Calu3 (cell line): ENCODE results near the gene ERC2. TPM values are rescaled to one million over a fixed set of nuclear protein-coding genes. Genes with fewer than 3 reads are reported as not detected.

Experiments
- BruUV-seq: library from RNA; stranded (reverse); fragments of 400-500 nt; replicated peaks from 2 replicates; lab custom pipeline; 2021; lab: Mats Ljungman, UMichigan
- CTCF ChIA-PET: fragments of 300-600 bp; sonication (Branson Sonifier 250); formaldehyde crosslinking; loops from one replicate; lab custom pipeline; 2022; ENCODE audit warnings: antibody characterized with exemption; lab: Charles Lee
- DNase-seq: peaks from one replicate; pipeline ENCODE4 v3.0.0; 2022
- H3K27ac Mint-ChIP-seq: one replicate; pipeline ENCODE4 v1.8.0; 2022; ENCODE audit warnings: mixed read lengths; ENCODE audit not compliant: unreplicated experiment
- H3K27me3 Mint-ChIP-seq: one replicate; pipeline ENCODE4 v1.8.0; 2022; ENCODE audit warnings: mixed read lengths; ENCODE audit not compliant: unreplicated experiment
- H3K36me3 Mint-ChIP-seq: one replicate; pipeline ENCODE4 v1.8.0; 2022; ENCODE audit warnings: mild to moderate bottlenecking, moderate library complexity, mixed read lengths; ENCODE audit not compliant: insufficient read depth, unreplicated experiment
- H3K4me1 Mint-ChIP-seq: one replicate; pipeline ENCODE4 v1.8.0; 2022; ENCODE audit warnings: mild to moderate bottlenecking, low read depth, mixed read lengths; ENCODE audit not compliant: unreplicated experiment
- H3K4me3 Mint-ChIP-seq: one replicate; pipeline ENCODE4 v1.8.0; 2022; ENCODE audit warnings: mild to moderate bottlenecking, low read depth, moderate library complexity, mixed read lengths; ENCODE audit not compliant: unreplicated experiment
- H3K9me3 Mint-ChIP-seq: one replicate; pipeline ENCODE4 v1.8.0; 2022; ENCODE audit warnings: low read depth, mixed read lengths; ENCODE audit not compliant: unreplicated experiment
- intact Hi-C: fragments of 100-400 bp; cut with micrococcal nuclease; formaldehyde crosslinking; loops from one replicate; pipeline ENCODE4 v1.10.0; 2022; ENCODE audit not compliant: unreplicated experiment
- total RNA-seq: library from RNA; stranded (reverse); gene quantifications from 2 replicates; pipeline ENCODE4 v1.2.3, GENCODE V29; 2022
- TF ChIP-seq, protein P1 (sequence below): fragments of 200-600 bp; IDR thresholded peaks from one replicate; pipeline ENCODE4 v1.8.0; 2022; ENCODE audit warnings: antibody characterized with exemption; ENCODE audit not compliant: unreplicated experiment

The ERC2 gene
- total RNA-seq, 1 experiment from 2014 or later = 0.73 TPM

DNA sequence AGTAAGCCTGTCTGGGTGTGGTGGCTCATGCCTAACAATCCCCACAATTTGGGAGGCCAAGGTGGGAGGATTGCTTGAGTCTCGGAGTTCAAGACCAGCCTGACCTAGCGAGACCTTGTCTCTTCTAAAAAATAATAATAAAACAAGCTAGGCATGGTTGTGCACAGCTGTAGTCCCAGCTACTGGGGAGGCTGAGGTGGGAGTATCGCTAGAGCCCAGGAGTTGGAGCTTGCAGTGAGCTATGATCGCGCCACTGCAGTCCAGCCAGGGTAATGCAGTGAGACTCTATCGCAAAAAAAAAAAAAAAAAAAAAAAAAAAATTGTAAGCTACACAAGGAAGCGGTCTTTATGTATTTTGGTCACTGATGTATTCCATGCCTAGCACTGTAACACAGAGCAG, 738.7 kb downstream of the ERC2 start:
- H3K27me3 Mint-ChIP-seq = no peaks in the 10 kb centered on the region
- no peak overlapping the region for H3K4me3 Mint-ChIP-seq
- CTCF ChIA-PET = interaction anchor here (0.8 kb wide), 1 partner anchor 8 kb away, joined by 3 read pairs; no protein-coding TSS in a partner anchor
- H3K4me1 Mint-ChIP-seq = no peaks in the 10 kb centered on the region
- peaks cover 19% of the 10 kb centered on the region for H3K9me3 Mint-ChIP-seq
- TF ChIP-seq, protein P1, sequence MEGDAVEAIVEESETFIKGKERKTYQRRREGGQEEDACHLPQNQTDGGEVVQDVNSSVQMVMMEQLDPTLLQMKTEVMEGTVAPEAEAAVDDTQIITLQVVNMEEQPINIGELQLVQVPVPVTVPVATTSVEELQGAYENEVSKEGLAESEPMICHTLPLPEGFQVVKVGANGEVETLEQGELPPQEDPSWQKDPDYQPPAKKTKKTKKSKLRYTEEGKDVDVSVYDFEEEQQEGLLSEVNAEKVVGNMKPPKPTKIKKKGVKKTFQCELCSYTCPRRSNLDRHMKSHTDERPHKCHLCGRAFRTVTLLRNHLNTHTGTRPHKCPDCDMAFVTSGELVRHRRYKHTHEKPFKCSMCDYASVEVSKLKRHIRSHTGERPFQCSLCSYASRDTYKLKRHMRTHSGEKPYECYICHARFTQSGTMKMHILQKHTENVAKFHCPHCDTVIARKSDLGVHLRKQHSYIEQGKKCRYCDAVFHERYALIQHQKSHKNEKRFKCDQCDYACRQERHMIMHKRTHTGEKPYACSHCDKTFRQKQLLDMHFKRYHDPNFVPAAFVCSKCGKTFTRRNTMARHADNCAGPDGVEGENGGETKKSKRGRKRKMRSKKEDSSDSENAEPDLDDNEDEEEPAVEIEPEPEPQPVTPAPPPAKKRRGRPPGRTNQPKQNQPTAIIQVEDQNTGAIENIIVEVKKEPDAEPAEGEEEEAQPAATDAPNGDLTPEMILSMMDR = no peak
- intact Hi-C loops = no loop called here
- no peak for DNase-seq
- BruUV-seq = no TSS peak
- no peak overlapping the region for H3K27ac Mint-ChIP-seq
- H3K36me3 Mint-ChIP-seq = no peaks in the 10 kb centered on the region

GRCh38 chr3:55728461-55729100, 739.7 kb downstream of the ERC2 start:
- Mint-ChIP-seq H3K4me1 (no peaks in the 10 kb centered on the region), H3K27ac (no peak overlapping the region), H3K27me3 (no peaks in the 10 kb centered on the region), H3K36me3 (no peaks in the 10 kb centered on the region), H3K4me3 (no peak overlapping the region), H3K9me3 (peaks cover 15% of the 10 kb centered on the region)
- intact Hi-C loops = no loop called here
- BruUV-seq = no TSS peak
- TF ChIP-seq, protein P1 = no peak
- DNase-seq = no peak
- CTCF ChIA-PET = no interaction called here

DNA sequence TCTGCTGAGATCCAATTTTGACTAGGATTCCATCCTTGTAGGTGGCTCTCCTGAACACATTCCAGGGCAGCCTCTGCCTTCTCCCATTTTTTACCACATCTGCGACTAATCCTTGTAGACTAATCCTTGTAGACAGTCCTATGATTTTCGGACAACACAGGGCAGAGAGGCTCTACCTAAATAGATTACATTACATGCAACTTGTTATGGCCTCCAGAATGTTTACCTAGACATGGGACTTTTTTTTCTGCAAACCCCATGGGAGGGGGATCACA, 741.8 kb downstream of the ERC2 start:
- no peak overlapping the region for H3K27ac Mint-ChIP-seq
- TF ChIP-seq, protein P1 = no peak
- no TSS peak for BruUV-seq

GRCh38 chr3:55725681-55726500, 742.4 kb downstream of the ERC2 start:
- CTCF ChIA-PET = no interaction called here
- no peak overlapping the region for H3K4me3 Mint-ChIP-seq
- no peaks in the 10 kb centered on the region for H3K4me1 Mint-ChIP-seq
- BruUV-seq = no TSS peak
- intact Hi-C loops = no loop called here
- peaks cover 8% of the 10 kb centered on the region for H3K9me3 Mint-ChIP-seq
- no peak overlapping the region for H3K27ac Mint-ChIP-seq
- DNase-seq = no peak
- no peaks in the 10 kb centered on the region for H3K27me3 Mint-ChIP-seq
- TF ChIP-seq, protein P1 = no peak
- H3K36me3 Mint-ChIP-seq = no peaks in the 10 kb centered on the region

More for the DNA sequence above, 741.8 kb downstream of the ERC2 start:
- Mint-ChIP-seq H3K36me3 (no peaks in the 10 kb centered on the region), H3K4me1 (no peaks in the 10 kb centered on the region), H3K27me3 (no peaks in the 10 kb centered on the region), H3K4me3 (no peak overlapping the region), H3K9me3 (peaks cover 8% of the 10 kb centered on the region)
- intact Hi-C loops = no loop called here
- no peak for DNase-seq
- CTCF ChIA-PET = no interaction called here
